NT2/D1 (cell line): ENCODE results near the gene MYG1.

Experiments
- YY1 ChIP-seq: IDR thresholded peaks from 2 replicates; pipeline ENCODE4 v1.6.1; 2011; ENCODE audit not compliant: insufficient read length, insufficient read depth
- ZNF274 ChIP-seq: IDR thresholded peaks from 2 replicates; pipeline ENCODE4 v1.6.1; 2011; ENCODE audit warnings: mild to moderate bottlenecking, low read depth, low read length

DNA sequence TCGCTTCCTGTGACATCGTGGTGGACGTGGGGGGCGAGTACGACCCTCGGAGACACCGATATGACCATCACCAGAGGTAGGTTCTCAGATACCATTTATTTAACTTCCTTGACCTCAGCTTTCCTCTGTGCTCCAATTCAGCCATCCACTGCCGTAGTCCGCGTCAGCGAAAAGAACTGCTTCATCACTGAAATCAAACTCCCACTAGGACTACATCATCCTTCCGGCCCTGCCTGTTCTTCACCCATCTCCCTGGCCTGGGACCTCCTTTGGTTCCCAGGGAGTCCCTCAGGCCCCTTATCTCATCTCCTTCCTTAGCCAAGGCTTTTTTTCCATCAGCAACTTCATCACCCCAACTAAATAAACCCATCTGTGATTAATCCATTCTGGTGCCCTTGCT is 692 bp downstream of the MYG1 start:
- no peak for TF ChIP-seq ZNF274
- no peak for TF ChIP-seq YY1
